Body of pancreas (tissue), 4 donors: ENCODE measurements around the gene SPC25.

Experiments
- POLR2A ChIP-seq, 3 donors: fragments of 450-650 bp; IDR thresholded peaks; one replicate each; pipeline ENCODE4 v1.6.1; 2016; ENCODE audit warnings: antibody characterized with exemption in 3 of 3, mild to moderate bottlenecking in 2 of 3
- TF ChIP-seq, protein P1 (sequence below), 7 experiments: fragments of 450-650 bp in 4 of 7; fragments of 200-600 bp in 3 of 7; sonication (generic) in 3 of 7; IDR thresholded peaks; one replicate each; pipeline ENCODE4 v1.5.1; 2016 to 2019; ENCODE audit warnings: antibody characterized with exemption in 7 of 7

DNA sequence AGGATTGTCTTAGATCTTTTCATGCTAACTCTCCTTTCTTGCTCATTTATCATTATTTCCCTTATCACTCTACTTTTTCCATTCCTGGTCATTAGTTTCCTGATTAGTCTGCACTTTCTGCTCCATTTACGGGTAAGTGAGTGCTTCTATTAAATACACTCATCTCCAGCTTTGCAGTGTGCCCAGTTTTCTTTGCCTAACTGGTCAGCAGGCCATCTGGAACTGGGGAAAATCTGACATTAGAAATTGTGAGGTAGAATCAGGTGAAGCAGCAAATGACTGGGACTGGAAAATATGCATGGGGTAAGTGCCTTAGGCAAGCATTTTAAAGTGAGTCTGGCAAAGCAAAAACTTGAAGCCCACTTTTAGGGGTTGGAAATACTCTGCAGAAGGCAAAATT is 40.0 kb upstream of the SPC25 start:
- TF ChIP-seq, protein P1, sequence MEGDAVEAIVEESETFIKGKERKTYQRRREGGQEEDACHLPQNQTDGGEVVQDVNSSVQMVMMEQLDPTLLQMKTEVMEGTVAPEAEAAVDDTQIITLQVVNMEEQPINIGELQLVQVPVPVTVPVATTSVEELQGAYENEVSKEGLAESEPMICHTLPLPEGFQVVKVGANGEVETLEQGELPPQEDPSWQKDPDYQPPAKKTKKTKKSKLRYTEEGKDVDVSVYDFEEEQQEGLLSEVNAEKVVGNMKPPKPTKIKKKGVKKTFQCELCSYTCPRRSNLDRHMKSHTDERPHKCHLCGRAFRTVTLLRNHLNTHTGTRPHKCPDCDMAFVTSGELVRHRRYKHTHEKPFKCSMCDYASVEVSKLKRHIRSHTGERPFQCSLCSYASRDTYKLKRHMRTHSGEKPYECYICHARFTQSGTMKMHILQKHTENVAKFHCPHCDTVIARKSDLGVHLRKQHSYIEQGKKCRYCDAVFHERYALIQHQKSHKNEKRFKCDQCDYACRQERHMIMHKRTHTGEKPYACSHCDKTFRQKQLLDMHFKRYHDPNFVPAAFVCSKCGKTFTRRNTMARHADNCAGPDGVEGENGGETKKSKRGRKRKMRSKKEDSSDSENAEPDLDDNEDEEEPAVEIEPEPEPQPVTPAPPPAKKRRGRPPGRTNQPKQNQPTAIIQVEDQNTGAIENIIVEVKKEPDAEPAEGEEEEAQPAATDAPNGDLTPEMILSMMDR (IDR thresholded peaks at IDR 0.05) = no peak
- no peak for TF ChIP-seq POLR2A (IDR thresholded peaks at IDR 0.05)
